H1 (cell line): ENCODE measurements around the gene TIMP3. TPM values are rescaled to one million over a fixed set of nuclear protein-coding genes. Genes with fewer than 3 reads are reported as not detected.

Experiments used
- CTCF ChIA-PET: fragments of 300-600 bp; sonication (Branson Sonifier 250); formaldehyde crosslinking; loops from one replicate; lab custom pipeline; 2021; ENCODE audit not compliant: partially characterized antibody; lab: Charles Lee
- POLR2A ChIA-PET: fragments of 300-600 bp; sonication (Branson Sonifier 250); formaldehyde crosslinking; loops from one replicate; lab custom pipeline; 2021; ENCODE audit warnings: inconsistent platforms; ENCODE audit not compliant: partially characterized antibody; lab: Charles Lee
- DNase-seq, 2 experiments: peaks; one replicate each; pipeline versions ENCODE4 v3.0.0 to v3.0.0-alpha.2; 2010 to 2022; ENCODE audit warnings: low spot score in 2 of 2, low read depth in 1 of 2, mixed read lengths in 1 of 2
- FAIRE-seq: peaks from 2 replicates; lab custom pipeline; 2011; peaks lifted over from hg19 to GRCh38; lab: Jason Lieb, UNC
- H2AFZ ChIP-seq: 2 replicates; pipeline ENCODE4 v1.8.1; 2012; ENCODE audit warnings: low read length, inconsistent platforms
- H2AK5ac ChIP-seq: 2 replicates; pipeline ENCODE4 v1.6.1; 2013; ENCODE audit warnings: low read depth, low read length
- H2BK120ac ChIP-seq: replicated peaks from 2 replicates; pipeline ENCODE3; 2013; ENCODE audit warnings: low read depth, low read length, inconsistent platforms
- H2BK12ac ChIP-seq: 2 replicates; pipeline ENCODE4 v1.6.1; 2013; ENCODE audit warnings: low read depth, low read length
- H2BK15ac ChIP-seq: 2 replicates; pipeline ENCODE4 v1.6.1; 2013; ENCODE audit warnings: low read length
- H2BK20ac ChIP-seq: 2 replicates; pipeline ENCODE4 v1.6.1; 2013; ENCODE audit warnings: low read length
- H2BK5ac ChIP-seq: 2 replicates; pipeline ENCODE4 v1.6.1; 2013; ENCODE audit warnings: low read depth, low read length
- H3K14ac ChIP-seq: 2 replicates; pipeline ENCODE4 v1.6.1; 2013; ENCODE audit warnings: inconsistent platforms; ENCODE audit not compliant: insufficient read length
- H3K18ac ChIP-seq: 2 replicates; pipeline ENCODE4 v1.6.1; 2013; ENCODE audit warnings: low read length; ENCODE audit errors: extremely low read depth
- H3K23ac ChIP-seq: 2 replicates; pipeline ENCODE4 v1.6.1; 2013; ENCODE audit warnings: inconsistent platforms; ENCODE audit not compliant: insufficient read length
- H3K23me2 ChIP-seq: 2 replicates; pipeline ENCODE4 v1.6.1; 2013; ENCODE audit warnings: low read depth, low read length
- H3K27ac ChIP-seq: 2 replicates; pipeline ENCODE4 v1.6.1; 2011; ENCODE audit warnings: low read depth, low read length, inconsistent platforms
- H3K27me3 ChIP-seq, 4 experiments: replicated peaks in 1 of 4; 1 replicate in 1 of 4; 2 replicates in 3 of 4; pipeline versions ENCODE4 v1.6.1 to v1.8.1; 2011 to 2013; ENCODE audit warnings: low read length in 3 of 4, mild to moderate bottlenecking in 3 of 4, inconsistent platforms in 2 of 4, mixed read lengths in 2 of 4, moderate library complexity in 1 of 4; ENCODE audit not compliant: control insufficient read depth in 3 of 4, insufficient read depth in 3 of 4; ENCODE audit errors: extremely low read depth in 1 of 4
- H3K36me3 ChIP-seq, 4 experiments: 2 replicates each; pipeline versions ENCODE4 v1.6.1 to v1.8.1; 2011 to 2013; ENCODE audit warnings: mild to moderate bottlenecking in 4 of 4, low read length in 3 of 4, moderate library complexity in 2 of 4, control low read depth in 1 of 4, inconsistent platforms in 1 of 4; ENCODE audit not compliant: insufficient read depth in 4 of 4, control insufficient read depth in 2 of 4
- H3K4ac ChIP-seq: replicated peaks from 2 replicates; pipeline ENCODE3; 2013; ENCODE audit warnings: low read length, low read depth, mixed read lengths, inconsistent platforms; ENCODE audit not compliant: insufficient read length
- H3K4me1 ChIP-seq, 4 experiments: replicated peaks in 1 of 4; 1 replicate in 1 of 4; 2 replicates in 3 of 4; pipeline versions ENCODE4 v1.6.1 to v1.8.1; 2011 to 2013; ENCODE audit warnings: low read length in 3 of 4, inconsistent platforms in 2 of 4, mixed read lengths in 1 of 4; ENCODE audit not compliant: insufficient read depth in 4 of 4, control insufficient read depth in 3 of 4
- H3K4me2 ChIP-seq, 2 experiments: 2 replicates each; pipeline versions ENCODE4 v1.6.1 to v1.8.1; 2011 to 2013; ENCODE audit warnings: low read depth in 2 of 2, low read length in 2 of 2, control low read depth in 1 of 2, inconsistent platforms in 1 of 2, mild to moderate bottlenecking in 1 of 2; ENCODE audit not compliant: insufficient read depth in 1 of 2
- H3K4me3 ChIP-seq, 4 experiments: fragments of 200-600, 300-600 bp in 1 of 4; sonication (generic), shearing (Covaris generic), sonication (Bioruptor Twin) in 1 of 4; 2 replicates each; pipeline versions ENCODE4 v1.5.1 to v1.8.1; 2011 to 2016; ENCODE audit warnings: low read length in 4 of 4, low read depth in 3 of 4, control low read depth in 2 of 4, inconsistent platforms in 2 of 4, mild to moderate bottlenecking in 2 of 4, mixed read lengths in 1 of 4, moderate library complexity in 1 of 4; ENCODE audit not compliant: insufficient read depth in 2 of 4; ENCODE audit errors: extremely low read depth in 1 of 4
- H3K56ac ChIP-seq: replicated peaks from 2 replicates; pipeline ENCODE3; 2013; ENCODE audit warnings: low read depth, mild to moderate bottlenecking, mixed read lengths, low read length, inconsistent platforms; ENCODE audit not compliant: insufficient read length
- H3K79me1 ChIP-seq: 2 replicates; pipeline ENCODE4 v1.6.1; 2013; ENCODE audit warnings: low read depth, low read length, control low read depth
- H3K79me2 ChIP-seq, 2 experiments: 2 replicates each; pipeline versions ENCODE4 v1.6.1 to v1.8.1; 2012 to 2013; ENCODE audit warnings: low read length in 2 of 2, mild to moderate bottlenecking in 2 of 2, inconsistent platforms in 1 of 2; ENCODE audit not compliant: insufficient read depth in 2 of 2, control insufficient read depth in 1 of 2
- H3K9ac ChIP-seq, 4 experiments: replicated peaks in 1 of 4; 1 replicate in 1 of 4; 2 replicates in 3 of 4; pipeline versions ENCODE4 v1.6.1 to v1.8.1; 2011 to 2013; ENCODE audit warnings: low read depth in 3 of 4, low read length in 3 of 4, control low read depth in 2 of 4, mild to moderate bottlenecking in 2 of 4, moderate library complexity in 2 of 4, inconsistent platforms in 1 of 4; ENCODE audit errors: extremely low read depth in 1 of 4
- H3K9me3 ChIP-seq, 2 experiments: 2 replicates each; pipeline versions ENCODE4 v1.6.1 to v1.8.1; 2012 to 2013; ENCODE audit warnings: mild to moderate bottlenecking in 2 of 2, moderate library complexity in 2 of 2, control low read depth in 1 of 2, inconsistent platforms in 1 of 2, low read depth in 1 of 2, low read length in 1 of 2, mixed read lengths in 1 of 2; ENCODE audit not compliant: insufficient read depth in 2 of 2
- H4K20me1 ChIP-seq, 2 experiments: replicated peaks in 1 of 2; 2 replicates each; pipeline versions ENCODE3 to v1.8.1; 2011 to 2013; ENCODE audit warnings: inconsistent platforms in 2 of 2, low read length in 2 of 2, mild to moderate bottlenecking in 1 of 2; ENCODE audit not compliant: insufficient read depth in 2 of 2, control insufficient read depth in 1 of 2
- H4K5ac ChIP-seq: 2 replicates; pipeline ENCODE4 v1.6.1; 2013; ENCODE audit warnings: low read length, low read depth, mixed read lengths, inconsistent platforms; ENCODE audit not compliant: insufficient read length
- H4K8ac ChIP-seq: 2 replicates; pipeline ENCODE4 v1.8.0; 2013; ENCODE audit warnings: mild to moderate bottlenecking, moderate library complexity, low read length, inconsistent platforms; ENCODE audit not compliant: insufficient read depth; ENCODE audit errors: extremely low read depth
- H4K91ac ChIP-seq: replicated peaks from 2 replicates; pipeline ENCODE3; 2013; ENCODE audit warnings: low read length, mixed read lengths, inconsistent platforms; ENCODE audit not compliant: insufficient read length
- MAFK ChIP-seq: IDR thresholded peaks from 2 replicates; pipeline ENCODE4 v1.6.1; 2012; ENCODE audit warnings: low read depth, mild to moderate bottlenecking, improper control_type of control experiment, low read length
- RAD21 ChIP-seq, 2 experiments: IDR thresholded peaks in 1 of 2; conservative IDR thresholded peaks in 1 of 2; 2 replicates each; pipeline ENCODE4 v1.6.1; 2011; ENCODE audit warnings: low read depth in 2 of 2, low read length in 2 of 2, improper control_type of control experiment in 1 of 2, inconsistent platforms in 1 of 2, mild to moderate bottlenecking in 1 of 2, moderate library complexity in 1 of 2
- TBP ChIP-seq: IDR thresholded peaks from 2 replicates; pipeline ENCODE4 v1.6.1; 2011; ENCODE audit warnings: low read depth, low read length, improper control_type of control experiment
- WGBS, 2 experiments: shearing (Covaris generic) in 1 of 2; methylation state at CpG; one replicate each; pipeline versions ENCODE4 v1.1.6 to v1.1.7; 2013 to 2015; ENCODE audit warnings: low lambda C conversion rate in 2 of 2, mixed read lengths in 2 of 2, inconsistent platforms in 1 of 2, low coverage in 1 of 2, missing lambda C conversion rate in 1 of 2; ENCODE audit not compliant: insufficient replicate concordance in 2 of 2, insufficient coverage in 1 of 2, insufficient read length in 1 of 2; ENCODE audit errors: extremely low coverage in 1 of 2, missing lambda C conversion rate in 1 of 2; 5-methylcytosine and 5-hydroxymethylcytosine counted together
- polyA plus RNA-seq, 7 experiments: library from polyadenylated mRNA; depleted of rRNA in 3 of 7; stranded (reverse) in 5 of 7; unstranded in 2 of 7; fragments of >200 nt in 5 of 7; fragments of 200-250 nt in 2 of 7; gene quantifications; 1 replicate in 5 of 7; 2 replicates in 1 of 7; 4 replicates in 1 of 7; pipeline versions ENCODE4 v1.2.1 to v1.2.3, GENCODE V29; 2011 to 2013; ENCODE audit warnings: missing spikeins in 2 of 7, mixed read lengths in 2 of 7
- total RNA-seq: library from RNA; stranded (reverse); fragmentation: NEBNext Ultra II Directional; extraction: Animal tissue kit (Norgen Biotek cat#: 25700); gene quantifications from 2 replicates; pipeline ENCODE4 v1.2.1, GENCODE V29; 2021
- TF ChIP-seq, protein P1 (sequence below): IDR thresholded peaks from 2 replicates; pipeline ENCODE4 v1.6.1; 2012; ENCODE audit warnings: inconsistent platforms

TIMP3 gene
- total and polyA plus RNA-seq, 2 of the 8 experiments (the other 6 are each of a cell fraction or from before 2014, with no cell fraction given), result 1.3 to 4.7 TPM

DNA sequence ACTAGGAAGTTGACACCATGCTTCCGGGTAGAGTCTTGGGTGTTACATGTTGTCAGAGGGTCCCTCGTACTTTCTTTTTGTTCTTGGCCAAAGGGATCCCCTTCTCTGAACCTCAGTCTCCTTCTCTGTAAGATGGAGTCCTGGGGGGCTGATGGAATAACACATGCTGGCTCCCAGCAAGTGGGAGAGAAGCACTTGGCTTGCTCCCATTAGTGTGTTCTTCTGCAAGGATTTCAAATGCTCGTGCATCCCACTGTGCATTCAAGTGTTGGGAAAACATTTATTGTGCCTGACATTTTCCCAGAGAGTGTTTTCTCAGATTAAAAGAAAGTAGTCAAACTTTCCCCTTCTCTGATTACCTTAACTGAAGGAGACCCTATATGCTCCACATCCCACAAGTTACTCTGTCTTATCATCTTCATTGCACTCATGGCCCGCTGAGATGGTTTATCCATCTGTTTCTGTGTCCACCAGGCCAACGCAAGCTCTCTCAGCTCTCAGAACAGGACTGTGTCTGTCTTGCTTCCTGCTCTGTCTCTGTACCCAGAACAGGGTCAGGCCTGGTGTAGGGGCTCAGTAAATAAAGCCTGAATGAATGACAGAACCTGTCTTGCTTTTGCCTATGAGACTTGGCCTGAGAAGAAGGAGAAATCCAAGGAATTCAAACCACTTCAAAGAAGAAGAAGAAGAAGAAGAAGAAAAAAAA lies 16.0 kb upstream of the TIMP3 start:
- H3K23ac ChIP-seq, result no peak overlapping the region
- H2BK12ac ChIP-seq, result no peak overlapping the region
- H4K91ac ChIP-seq, result no peak overlapping the region
- no peaks in the 10 kb centered on the region for H3K27me3 ChIP-seq
- TF ChIP-seq, protein P1, sequence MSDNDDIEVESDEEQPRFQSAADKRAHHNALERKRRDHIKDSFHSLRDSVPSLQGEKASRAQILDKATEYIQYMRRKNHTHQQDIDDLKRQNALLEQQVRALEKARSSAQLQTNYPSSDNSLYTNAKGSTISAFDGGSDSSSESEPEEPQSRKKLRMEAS, result no peak
- TF ChIP-seq TBP (no peak), RAD21 (IDR thresholded peaks at IDR 0.05 in 1 of 2, conservative IDR thresholded peaks at IDR 0.05 in 1 of 2; ENCODE audit: low read depth in 2 of 2, low read length in 2 of 2) (no peak), MAFK (no peak)
- no peaks in the 10 kb centered on the region for H3K79me1 ChIP-seq
- WGBS, 2 experiments, result 81% methylated on average over 5 of the region's 5 CpGs; no CpG with 5 or more reads in 1 of the 2 experiments
- H2AFZ ChIP-seq, result no peak overlapping the region
- H3K14ac ChIP-seq, result no peak overlapping the region
- H4K8ac ChIP-seq, result no peak overlapping the region
- H3K9ac ChIP-seq, result no peak overlapping the region
- no peak overlapping the region for H3K4ac ChIP-seq
- H2BK120ac ChIP-seq, result no peak overlapping the region
- H4K20me1 ChIP-seq, result no peaks in the 10 kb centered on the region
- H3K4me1 ChIP-seq, result peaks cover 0 to 3% (median under 1%) of the 10 kb centered on the region in 4 experiments; a peak in 4 of 7 replicates
- no peak overlapping the region for H2BK5ac ChIP-seq
- H4K5ac ChIP-seq, result no peak overlapping the region
- H3K4me3 ChIP-seq, result no peak overlapping the region
- H2BK15ac ChIP-seq, result no peak overlapping the region
- H3K23me2 ChIP-seq, result no peaks in the 10 kb centered on the region
- FAIRE-seq, result no peak
- ChIA-PET CTCF (interaction anchor here (2.6 to 6.6 kb wide), 2 partner anchors 9 to 11 kb away, joined by 10 to 72 read pairs; no protein-coding TSS in a partner anchor), POLR2A (no interaction called here)
- no peaks in the 10 kb centered on the region for H3K36me3 ChIP-seq
- H3K9me3 ChIP-seq, result no peaks in the 10 kb centered on the region
- no peak overlapping the region for H2AK5ac ChIP-seq
- H2BK20ac ChIP-seq, result no peak overlapping the region
- H3K27ac ChIP-seq, result no peak overlapping the region
- H3K4me2 ChIP-seq, result no peak overlapping the region
- H3K18ac ChIP-seq, result no peak overlapping the region
- H3K79me2 ChIP-seq, result no peaks in the 10 kb centered on the region
- DNase-seq, result no peak
- no peak overlapping the region for H3K56ac ChIP-seq
